ENCODE data around the gene LEMD2.

LEMD2 gene

GRCh38 chr6:33732817-33733708 is 55.9 kb downstream of the LEMD2 start:
- DNase-seq (ENCODE audit: low spot score), result no peak
- no peak for TF ChIP-seq CTCF (IDR thresholded peaks at IDR 0.05; ENCODE audit: extremely low read depth, missing control alignments)

GRCh38 chr6:33732385-33732784 is 56.5 kb downstream of the LEMD2 start:
- no peak for DNase-seq (ENCODE audit: low spot score)
- no peak for TF ChIP-seq CTCF (IDR thresholded peaks at IDR 0.05; ENCODE audit: extremely low read depth, missing control alignments)

GRCh38 chr6:33731751-33732282 is 57.1 kb downstream of the LEMD2 start:
- no peak for TF ChIP-seq CTCF (IDR thresholded peaks at IDR 0.05; ENCODE audit: extremely low read depth, missing control alignments)
- no peak for DNase-seq (ENCODE audit: low spot score)

GRCh38 chr6:33731035-33731434 is 57.9 kb downstream of the LEMD2 start:
- no peak for TF ChIP-seq CTCF (IDR thresholded peaks at IDR 0.05; ENCODE audit: extremely low read depth, missing control alignments)
- no peak for DNase-seq (ENCODE audit: low spot score)

GRCh38 chr6:33730611-33731010 is 58.3 kb downstream of the LEMD2 start:
- TF ChIP-seq CTCF (IDR thresholded peaks at IDR 0.05; ENCODE audit: extremely low read depth, missing control alignments), result no peak
- DNase-seq (ENCODE audit: low spot score), result no peak

GRCh38 chr6:33729059-33729458 is 59.9 kb downstream of the LEMD2 start:
- DNase-seq (ENCODE audit: low spot score), result no peak
- TF ChIP-seq CTCF (IDR thresholded peaks at IDR 0.05; ENCODE audit: extremely low read depth, missing control alignments), result no peak

- no peak for TF ChIP-seq CTCF (IDR thresholded peaks at IDR 0.05; ENCODE audit: extremely low read depth, missing control alignments)
- DNase-seq (ENCODE audit: low spot score), result no peak
These were observed 60.5 kb downstream of the LEMD2 start for GRCh38 chr6:33728438-33728837.

Data from GM20000 (cell line).